Coronary artery (tissue), 2 donors: ENCODE results near the gene IQGAP2.

Experiments used
- DNase-seq: peaks from one replicate; pipeline ENCODE4 v3.0.0-alpha.2; 2017; ENCODE audit warnings: low spot score
- H3K27ac ChIP-seq, 2 donors: fragments of 200-600 bp; sonication (generic); one replicate each; pipeline ENCODE4 v1.5.1; 2016 to 2019
- H3K4me3 ChIP-seq: fragments of 200-600 bp; sonication (generic); 2 replicates; pipeline ENCODE4 v1.5.1; 2016; ENCODE audit warnings: mild to moderate bottlenecking, moderate library complexity
- TF ChIP-seq, protein P1 (sequence below): fragments of 200-600 bp; sonication (generic); IDR thresholded peaks from one replicate; pipeline ENCODE4 v1.5.1; 2019; ENCODE audit warnings: antibody characterized with exemption

Gene IQGAP2

GRCh38 chr5:76449606-76450005 is 46.5 kb downstream of the IQGAP2 start:
- no peak for DNase-seq
- Histone ChIP-seq H3K27ac (no peak overlapping the region), H3K4me3 (no peak overlapping the region)
- TF ChIP-seq, protein P1, sequence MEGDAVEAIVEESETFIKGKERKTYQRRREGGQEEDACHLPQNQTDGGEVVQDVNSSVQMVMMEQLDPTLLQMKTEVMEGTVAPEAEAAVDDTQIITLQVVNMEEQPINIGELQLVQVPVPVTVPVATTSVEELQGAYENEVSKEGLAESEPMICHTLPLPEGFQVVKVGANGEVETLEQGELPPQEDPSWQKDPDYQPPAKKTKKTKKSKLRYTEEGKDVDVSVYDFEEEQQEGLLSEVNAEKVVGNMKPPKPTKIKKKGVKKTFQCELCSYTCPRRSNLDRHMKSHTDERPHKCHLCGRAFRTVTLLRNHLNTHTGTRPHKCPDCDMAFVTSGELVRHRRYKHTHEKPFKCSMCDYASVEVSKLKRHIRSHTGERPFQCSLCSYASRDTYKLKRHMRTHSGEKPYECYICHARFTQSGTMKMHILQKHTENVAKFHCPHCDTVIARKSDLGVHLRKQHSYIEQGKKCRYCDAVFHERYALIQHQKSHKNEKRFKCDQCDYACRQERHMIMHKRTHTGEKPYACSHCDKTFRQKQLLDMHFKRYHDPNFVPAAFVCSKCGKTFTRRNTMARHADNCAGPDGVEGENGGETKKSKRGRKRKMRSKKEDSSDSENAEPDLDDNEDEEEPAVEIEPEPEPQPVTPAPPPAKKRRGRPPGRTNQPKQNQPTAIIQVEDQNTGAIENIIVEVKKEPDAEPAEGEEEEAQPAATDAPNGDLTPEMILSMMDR = no peak

DNA sequence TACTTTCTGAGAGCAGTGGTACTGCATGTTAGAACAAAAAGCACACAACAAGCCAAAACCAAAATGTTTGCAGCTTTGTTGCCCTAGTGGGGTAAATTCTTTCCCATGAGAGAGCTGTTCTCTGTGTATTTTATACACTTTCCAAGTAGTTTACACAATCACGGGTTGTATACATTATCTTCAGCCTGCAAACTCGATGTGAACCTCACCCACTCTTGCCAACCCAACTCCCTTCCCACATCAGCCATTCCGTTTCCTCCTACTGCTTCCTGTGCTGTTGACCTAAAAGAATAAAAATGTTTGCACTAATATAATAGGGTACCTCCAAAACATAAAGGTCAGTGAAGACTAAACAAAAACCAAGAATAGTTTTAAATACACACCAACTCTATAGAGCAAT is 47.0 kb downstream of the IQGAP2 start:
- DNase-seq = no peak
- TF ChIP-seq, protein P1 = no peak
- H3K4me3 ChIP-seq = no peak overlapping the region
- no peak overlapping the region for H3K27ac ChIP-seq

GRCh38 chr5:76451031-76451701 is 48.1 kb downstream of the IQGAP2 start:
- TF ChIP-seq, protein P1 = no peak
- Histone ChIP-seq H3K27ac (no peak overlapping the region), H3K4me3 (no peak overlapping the region)
- DNase-seq = no peak

- Histone ChIP-seq H3K4me3 (no peak overlapping the region), H3K27ac (no peak overlapping the region)
- TF ChIP-seq, protein P1 = no peak
- no peak for DNase-seq
Measured at GRCh38 chr5:76455531-76456133, 52.5 kb downstream of the IQGAP2 start.

GRCh38 chr5:76456258-76456657 is 53.2 kb downstream of the IQGAP2 start:
- Histone ChIP-seq H3K27ac (no peak overlapping the region), H3K4me3 (no peak overlapping the region)
- TF ChIP-seq, protein P1 = no peak
- no peak for DNase-seq

- no peak for DNase-seq
- no peak overlapping the region for H3K4me3 ChIP-seq
- H3K27ac ChIP-seq = no peak overlapping the region
- TF ChIP-seq, protein P1 = no peak
Measured at GRCh38 chr5:76457674-76458485, 54.8 kb downstream of the IQGAP2 start.
